GM13977 (cell line): Measurements from ENCODE around the gene RHO.

Experiments
- DNase-seq: peaks from one replicate; pipeline ENCODE4 v3.0.0; 2012; ENCODE audit warnings: low spot score
- in situ Hi-C: fragments of 300-500 bp; cut with MboI; formaldehyde crosslinking; loops from one replicate; pipeline ENCODE4 v1.12.0; 2022; ENCODE audit warnings: low sequenced_read_pairs, low pct_unique_long_range_greater_than_20kb, mixed read lengths, inconsistent platforms; ENCODE audit not compliant: unreplicated experiment
- TF ChIP-seq, protein P1 (sequence below): IDR thresholded peaks from 2 replicates; pipeline ENCODE4 v1.5.1; 2012; ENCODE audit warnings: mild to moderate bottlenecking, control low read depth; ENCODE audit not compliant: insufficient read depth; ENCODE audit errors: extremely low read depth, missing control alignments

RHO gene

DNA sequence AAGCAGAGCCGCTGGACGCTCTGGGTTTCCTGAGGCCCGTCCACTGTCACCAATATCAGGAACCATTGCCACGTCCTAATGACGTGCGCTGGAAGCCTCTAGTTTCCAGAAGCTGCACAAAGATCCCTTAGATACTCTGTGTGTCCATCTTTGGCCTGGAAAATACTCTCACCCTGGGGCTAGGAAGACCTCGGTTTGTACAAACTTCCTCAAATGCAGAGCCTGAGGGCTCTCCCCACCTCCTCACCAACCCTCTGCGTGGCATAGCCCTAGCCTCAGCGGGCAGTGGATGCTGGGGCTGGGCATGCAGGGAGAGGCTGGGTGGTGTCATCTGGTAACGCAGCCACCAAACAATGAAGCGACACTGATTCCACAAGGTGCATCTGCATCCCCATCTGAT, 3.3 kb downstream of the RHO start:
- no peak for DNase-seq
- in situ Hi-C loops, result no loop called here
- TF ChIP-seq, protein P1, sequence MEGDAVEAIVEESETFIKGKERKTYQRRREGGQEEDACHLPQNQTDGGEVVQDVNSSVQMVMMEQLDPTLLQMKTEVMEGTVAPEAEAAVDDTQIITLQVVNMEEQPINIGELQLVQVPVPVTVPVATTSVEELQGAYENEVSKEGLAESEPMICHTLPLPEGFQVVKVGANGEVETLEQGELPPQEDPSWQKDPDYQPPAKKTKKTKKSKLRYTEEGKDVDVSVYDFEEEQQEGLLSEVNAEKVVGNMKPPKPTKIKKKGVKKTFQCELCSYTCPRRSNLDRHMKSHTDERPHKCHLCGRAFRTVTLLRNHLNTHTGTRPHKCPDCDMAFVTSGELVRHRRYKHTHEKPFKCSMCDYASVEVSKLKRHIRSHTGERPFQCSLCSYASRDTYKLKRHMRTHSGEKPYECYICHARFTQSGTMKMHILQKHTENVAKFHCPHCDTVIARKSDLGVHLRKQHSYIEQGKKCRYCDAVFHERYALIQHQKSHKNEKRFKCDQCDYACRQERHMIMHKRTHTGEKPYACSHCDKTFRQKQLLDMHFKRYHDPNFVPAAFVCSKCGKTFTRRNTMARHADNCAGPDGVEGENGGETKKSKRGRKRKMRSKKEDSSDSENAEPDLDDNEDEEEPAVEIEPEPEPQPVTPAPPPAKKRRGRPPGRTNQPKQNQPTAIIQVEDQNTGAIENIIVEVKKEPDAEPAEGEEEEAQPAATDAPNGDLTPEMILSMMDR, result no peak

- DNase-seq, result no peak
- TF ChIP-seq, protein P1, result no peak
- in situ Hi-C loops, result no loop called here
These were observed 3.8 kb downstream of the RHO start for GRCh38 chr3:129532261-129532660.

- DNase-seq, result no peak
- in situ Hi-C loops, result no loop called here
- TF ChIP-seq, protein P1, result no peak
These were observed 5.0 kb downstream of the RHO start for GRCh38 chr3:129533406-129533805.

GRCh38 chr3:129534428-129535027, 6.1 kb downstream of the RHO start:
- in situ Hi-C loops, result no loop called here
- TF ChIP-seq, protein P1, result no peak
- DNase-seq, result no peak

DNA sequence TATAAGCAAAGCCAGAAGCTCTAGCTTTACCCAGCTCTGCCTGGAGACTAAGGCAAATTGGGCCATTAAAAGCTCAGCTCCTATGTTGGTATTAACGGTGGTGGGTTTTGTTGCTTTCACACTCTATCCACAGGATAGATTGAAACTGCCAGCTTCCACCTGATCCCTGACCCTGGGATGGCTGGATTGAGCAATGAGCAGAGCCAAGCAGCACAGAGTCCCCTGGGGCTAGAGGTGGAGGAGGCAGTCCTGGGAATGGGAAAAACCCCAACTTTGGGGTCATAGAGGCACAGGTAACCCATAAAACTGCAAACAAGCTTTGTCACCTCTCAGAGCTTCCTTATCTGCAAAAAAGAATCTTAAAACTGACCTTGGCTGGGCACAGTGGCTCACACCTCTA, 6.6 kb downstream of the RHO start:
- TF ChIP-seq, protein P1, result no peak
- DNase-seq, result no peak
- in situ Hi-C loops, result no loop called here

DNA sequence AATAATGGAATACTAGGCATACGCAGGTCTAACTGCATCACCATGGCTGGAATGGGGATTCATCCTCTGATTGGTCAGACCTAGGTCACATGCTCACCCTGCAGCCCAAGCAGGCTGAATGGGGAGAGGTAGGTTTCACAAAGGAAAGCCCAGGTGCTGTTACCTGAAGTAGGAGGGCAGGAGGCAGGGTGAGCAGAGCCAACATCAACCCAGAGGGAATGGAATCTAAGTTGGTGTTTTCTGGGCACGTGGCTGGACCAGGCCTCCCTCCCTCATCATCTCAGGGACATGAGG, 7.9 kb downstream of the RHO start:
- DNase-seq, result no peak
- in situ Hi-C loops, result no loop called here
- TF ChIP-seq, protein P1, result no peak

DNA sequence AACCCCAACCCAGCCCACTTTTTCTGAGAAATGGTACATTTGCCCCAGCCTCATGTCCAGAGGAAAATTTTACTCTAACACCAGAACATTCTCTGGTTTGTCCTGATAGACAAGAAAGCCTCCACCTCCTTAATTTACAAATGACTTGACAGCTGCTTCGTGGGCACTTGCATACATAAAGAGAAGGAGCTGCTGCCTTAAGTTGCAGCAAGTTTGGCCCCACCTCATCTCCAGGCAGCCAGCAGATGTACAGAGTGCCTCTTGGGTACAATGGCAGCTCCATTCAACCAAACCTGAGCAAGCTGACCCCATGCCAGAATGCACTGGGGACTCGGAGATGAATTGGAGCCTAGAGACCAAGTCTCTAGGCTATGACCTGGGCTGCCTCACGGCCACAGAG, 8.4 kb downstream of the RHO start:
- in situ Hi-C loops, result no loop called here
- DNase-seq, result no peak
- TF ChIP-seq, protein P1, result no peak
